Activated naive CD4-positive, alpha-beta T cell treated with anti-CD3 and anti-CD28 coated beads for 36 hours (primary cell): ENCODE measurements around the gene UXT. TPM values are rescaled to one million over a fixed set of nuclear protein-coding genes. Genes with fewer than 3 reads are reported as not detected.

Source experiments
- CTCF ChIA-PET: fragments of 350-600 bp; sonication (Branson Sonifier 250); formaldehyde crosslinking; loops from one replicate; lab custom pipeline; 2021; ENCODE audit warnings: antibody characterized with exemption; lab: Charles Lee
- DNase-seq: peaks from one replicate; pipeline ENCODE4 v3.0.0-alpha.2; 2020
- H3K27ac Mint-ChIP-seq: one replicate; pipeline ENCODE4 v1.8.0; 2021; ENCODE audit warnings: mild to moderate bottlenecking, mixed read lengths
- H3K27me3 Mint-ChIP-seq: one replicate; pipeline ENCODE4 v1.8.0; 2021; ENCODE audit warnings: low read depth, mixed read lengths
- H3K36me3 Mint-ChIP-seq: one replicate; pipeline ENCODE4 v1.8.0; 2021; ENCODE audit warnings: low read depth, mixed read lengths
- H3K4me1 Mint-ChIP-seq: one replicate; pipeline ENCODE4 v1.8.0; 2021; ENCODE audit warnings: low read depth, mixed read lengths
- H3K4me3 Mint-ChIP-seq: one replicate; pipeline ENCODE4 v1.8.0; 2021; ENCODE audit warnings: mild to moderate bottlenecking, moderate library complexity, mixed read lengths
- H3K9me3 Mint-ChIP-seq: one replicate; pipeline ENCODE4 v1.8.0; 2021; ENCODE audit warnings: mixed read lengths
- intact Hi-C: fragments of 100-400 bp; cut with micrococcal nuclease; formaldehyde crosslinking; loops from one replicate; pipeline ENCODE4 v1.15.1; 2023
- total RNA-seq, 2 experiments: library from RNA; stranded (reverse); gene quantifications; one replicate each; pipeline ENCODE4 v1.2.3, GENCODE V29; 2021

Gene UXT
- total RNA-seq, 2 experiments from 2014 or later = 192 to 198 TPM

DNA sequence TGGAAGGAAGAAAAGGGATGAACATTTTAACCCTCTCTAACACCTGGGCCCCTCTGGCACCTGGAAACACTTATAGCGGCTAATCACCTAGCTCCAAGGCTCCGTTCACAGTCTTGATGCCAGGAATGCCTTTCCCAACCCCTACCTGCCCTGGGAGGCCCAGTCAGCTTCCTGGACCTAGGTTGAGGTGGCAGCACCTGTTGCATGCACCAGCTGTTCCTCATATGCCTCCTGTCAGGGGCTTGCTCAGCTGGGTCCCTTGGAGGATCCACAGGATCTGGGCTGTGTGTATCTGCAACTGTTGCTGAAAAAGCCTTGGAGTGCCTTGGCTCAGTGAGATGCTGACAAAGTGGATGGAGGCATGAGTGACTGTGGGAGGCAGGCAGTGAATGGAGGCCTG, 33.6 kb downstream of the UXT start:
- Mint-ChIP-seq H3K27me3 (no peaks in the 10 kb centered on the region), H3K27ac (no peak overlapping the region), H3K4me1 (peaks cover 29% of the 10 kb centered on the region), H3K9me3 (no peaks in the 10 kb centered on the region), H3K36me3 (no peaks in the 10 kb centered on the region), H3K4me3 (no peak overlapping the region)
- DNase-seq = no peak
- intact Hi-C loops = no loop called here
- CTCF ChIA-PET = no interaction called here

DNA sequence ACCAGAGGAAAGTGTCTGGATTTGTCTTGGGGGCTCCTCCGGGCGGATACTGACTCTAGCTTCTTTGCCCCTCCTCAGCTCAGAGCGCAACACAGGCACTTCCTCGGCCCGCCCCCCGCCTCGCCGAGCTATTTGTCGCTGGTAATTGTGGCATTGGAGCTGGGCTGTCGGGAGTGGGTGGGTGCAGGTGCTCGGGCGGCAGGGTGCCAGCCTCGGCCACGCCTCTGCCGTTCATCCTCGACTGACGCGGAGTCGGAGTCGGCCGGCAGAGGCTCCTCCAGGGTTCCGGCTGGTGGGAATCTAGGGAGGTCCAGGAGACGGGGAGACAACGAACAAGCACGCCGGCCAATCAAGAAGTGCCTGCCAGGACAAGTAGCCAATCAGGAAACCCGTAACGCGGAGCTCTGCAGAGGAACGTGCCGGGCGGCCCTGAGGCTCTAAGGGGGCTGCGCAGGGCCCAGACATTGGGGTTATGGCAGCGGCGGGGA, 35.4 kb downstream of the UXT start:
- H3K27me3 Mint-ChIP-seq = no peaks in the 10 kb centered on the region
- intact Hi-C loops = no loop called here
- H3K36me3 Mint-ChIP-seq = no peaks in the 10 kb centered on the region
- no peaks in the 10 kb centered on the region for H3K9me3 Mint-ChIP-seq
- H3K27ac Mint-ChIP-seq = no peak overlapping the region
- CTCF ChIA-PET = interaction anchor here (0.8 kb wide), 1 partner anchor 128 kb away, joined by 4 read pairs; no protein-coding TSS in a partner anchor
- peaks cover 22% of the 10 kb centered on the region for H3K4me1 Mint-ChIP-seq
- peak overlapping the region; percentile 79 for H3K4me3 Mint-ChIP-seq
- DNase-seq = peak; percentile 47

DNA sequence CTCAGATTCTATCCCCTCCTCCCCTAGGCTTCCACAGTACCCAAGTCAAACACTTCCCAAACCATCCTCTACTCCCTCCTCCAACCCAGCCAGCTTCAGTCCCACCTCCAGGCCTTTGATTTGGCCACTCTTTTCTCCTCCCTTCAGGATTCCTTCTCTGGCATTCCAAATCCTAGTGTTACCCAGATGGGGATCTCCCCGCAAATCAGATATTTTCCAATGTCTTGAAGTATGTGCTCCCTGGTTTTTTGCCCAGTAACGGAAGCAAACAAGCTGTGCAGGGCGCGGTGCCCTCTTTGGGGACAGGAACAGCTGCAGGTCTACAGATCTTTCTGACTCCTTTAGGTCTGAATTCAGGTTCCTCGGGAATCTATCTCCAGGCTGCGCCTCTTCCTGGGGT, 37.1 kb downstream of the UXT start:
- no peak overlapping the region for H3K27ac Mint-ChIP-seq
- H3K4me3 Mint-ChIP-seq = no peak overlapping the region
- no peaks in the 10 kb centered on the region for H3K9me3 Mint-ChIP-seq
- CTCF ChIA-PET = no interaction called here
- no peaks in the 10 kb centered on the region for H3K36me3 Mint-ChIP-seq
- H3K27me3 Mint-ChIP-seq = no peaks in the 10 kb centered on the region
- intact Hi-C loops = no loop called here
- peaks cover 16% of the 10 kb centered on the region for H3K4me1 Mint-ChIP-seq
- DNase-seq = no peak

DNA sequence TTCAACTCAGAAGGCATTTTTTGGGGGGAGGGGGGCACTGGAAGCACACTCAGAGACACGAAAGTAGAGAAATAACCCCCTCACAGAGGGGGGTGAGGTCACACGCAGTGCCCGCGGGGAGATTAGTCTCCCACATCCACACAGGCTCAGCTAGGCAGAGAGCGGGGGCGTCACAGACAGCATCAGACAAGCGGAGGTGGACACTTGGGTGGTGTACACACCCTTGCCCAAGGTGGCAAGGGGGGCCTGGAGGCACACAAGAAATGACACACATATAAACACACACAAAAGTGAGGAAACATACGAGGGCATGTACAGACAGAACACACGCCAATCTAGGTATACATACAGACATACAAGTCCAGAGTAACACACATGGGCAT, 38.7 kb downstream of the UXT start:
- intact Hi-C loops = loop anchor here (1.0 kb wide), 1 partner anchor 9 kb away; the partner anchor contains the start of gene CFP
- no peaks in the 10 kb centered on the region for H3K27me3 Mint-ChIP-seq
- H3K4me1 Mint-ChIP-seq = peaks cover 16% of the 10 kb centered on the region
- H3K9me3 Mint-ChIP-seq = no peaks in the 10 kb centered on the region
- no peak overlapping the region for H3K27ac Mint-ChIP-seq
- CTCF ChIA-PET = no interaction called here
- H3K36me3 Mint-ChIP-seq = no peaks in the 10 kb centered on the region
- peak overlapping the region; percentile 54 for H3K4me3 Mint-ChIP-seq
- no peak for DNase-seq

DNA sequence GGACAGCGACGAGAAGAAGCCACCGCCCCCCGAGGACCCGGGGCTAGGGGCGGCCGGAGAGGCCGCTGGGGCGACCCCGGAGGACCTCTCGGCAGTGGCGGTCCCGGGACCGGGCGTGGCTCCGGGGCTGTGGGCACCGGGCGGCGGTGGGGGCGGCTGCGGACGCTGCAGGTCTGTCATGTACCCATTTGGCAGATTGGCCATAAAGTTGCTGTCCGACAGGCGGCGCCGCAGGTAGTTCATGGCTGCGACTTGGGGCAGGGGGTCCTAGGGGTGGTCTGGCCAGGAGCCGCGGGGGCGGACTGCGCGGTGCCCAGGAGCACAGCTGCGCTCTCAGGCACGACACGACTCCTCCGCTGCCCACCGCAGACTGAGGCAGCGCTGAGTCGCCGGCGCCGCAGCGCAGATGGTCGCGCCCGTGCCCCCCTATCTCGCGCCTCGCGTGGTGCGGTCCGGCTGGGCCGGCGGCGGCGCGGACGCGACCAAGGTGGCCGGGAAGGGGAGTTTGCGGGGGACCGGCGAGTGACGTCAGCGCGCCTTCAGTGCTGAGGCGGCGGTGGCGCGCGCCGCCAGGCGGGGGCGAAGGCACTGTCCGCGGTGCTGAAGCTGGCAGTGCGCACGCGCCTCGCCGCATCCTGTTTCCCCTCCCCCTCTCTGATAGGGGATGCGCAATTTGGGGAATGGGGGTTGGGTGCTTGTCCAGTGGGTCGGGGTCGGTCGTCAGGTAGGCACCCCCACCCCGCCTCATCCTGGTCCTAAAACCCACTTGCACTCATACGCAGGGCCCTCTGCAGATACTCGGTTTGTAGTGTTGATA, 39.3 kb downstream of the UXT start, which contains the start of gene SYN1:
Gene SYN1, minus strand, starts transcription at position 372 of the 817 bp plus-strand sequence. Its CDS starts 129 bp downstream, at position 243.
- H3K36me3 Mint-ChIP-seq = no peaks in the 10 kb centered on the region
- CTCF ChIA-PET = no interaction called here
- H3K27me3 Mint-ChIP-seq = no peaks in the 10 kb centered on the region
- H3K9me3 Mint-ChIP-seq = no peaks in the 10 kb centered on the region
- intact Hi-C loops = loop anchor here (1.0 kb wide), 1 partner anchor 10 kb away; the partner anchor contains the start of gene CFP
- peak within 1 kb of the TSS; percentile 58 for H3K4me3 Mint-ChIP-seq
- H3K27ac Mint-ChIP-seq = no peak within 1 kb of the TSS
- H3K4me1 Mint-ChIP-seq = peaks cover 16% of the 10 kb centered on the region
- peak; percentile 79 for DNase-seq

DNA sequence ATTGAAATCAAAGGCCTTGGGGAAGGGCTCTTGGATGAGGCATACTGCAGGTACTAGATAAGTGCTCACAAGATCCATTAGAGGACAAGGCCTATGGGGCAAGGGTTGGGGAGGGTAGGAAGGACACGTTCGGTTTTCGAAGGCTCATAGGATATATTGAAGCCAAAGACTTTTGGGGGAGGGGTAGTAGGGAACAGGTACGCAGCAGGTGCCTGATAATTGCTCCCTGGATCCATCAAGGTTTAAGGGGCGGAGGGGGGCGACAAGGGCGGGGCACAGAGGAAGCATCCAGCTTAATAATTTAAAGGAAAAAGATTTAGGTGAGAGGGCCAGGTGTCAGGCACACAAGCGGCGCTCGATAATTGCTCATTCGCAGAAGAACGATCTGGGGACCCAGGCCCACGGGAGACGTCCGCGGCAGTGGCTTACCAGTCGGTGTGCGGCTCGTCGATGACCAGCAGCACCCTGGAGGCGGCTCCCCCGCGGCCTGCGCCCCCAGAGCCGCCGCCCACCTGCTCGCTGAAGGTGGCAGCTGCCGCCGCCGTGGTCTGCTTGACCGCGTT, 40.0 kb downstream of the UXT start:
- H3K4me3 Mint-ChIP-seq = peak overlapping the region; percentile 58
- H3K27ac Mint-ChIP-seq = no peak overlapping the region
- CTCF ChIA-PET = no interaction called here
- H3K9me3 Mint-ChIP-seq = no peaks in the 10 kb centered on the region
- no peaks in the 10 kb centered on the region for H3K36me3 Mint-ChIP-seq
- intact Hi-C loops = no loop called here
- H3K27me3 Mint-ChIP-seq = no peaks in the 10 kb centered on the region
- DNase-seq = no peak
- H3K4me1 Mint-ChIP-seq = peaks cover 13% of the 10 kb centered on the region

DNA sequence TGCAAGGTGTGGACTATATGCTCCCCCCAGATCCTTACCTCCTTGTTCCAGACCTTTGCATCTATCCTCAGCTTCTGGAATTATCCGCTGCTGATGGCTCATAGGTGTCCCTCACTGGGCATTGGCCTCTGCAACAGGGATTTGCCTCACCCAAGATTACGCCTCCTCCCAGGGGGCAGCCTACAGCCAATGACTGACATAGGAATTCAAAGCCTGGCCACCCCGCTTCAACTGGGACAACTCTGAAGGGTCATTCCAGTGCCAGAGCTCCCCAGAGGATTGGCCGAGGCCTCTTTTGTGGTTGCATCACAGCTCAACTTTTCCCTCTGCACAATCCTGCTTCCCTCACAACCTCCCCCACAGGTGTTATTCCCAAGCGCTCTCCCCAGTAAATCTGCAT, 44.4 kb downstream of the UXT start:
- CTCF ChIA-PET = no interaction called here
- Mint-ChIP-seq H3K9me3 (no peaks in the 10 kb centered on the region), H3K4me1 (no peaks in the 10 kb centered on the region), H3K27me3 (no peaks in the 10 kb centered on the region), H3K4me3 (no peak overlapping the region), H3K36me3 (no peaks in the 10 kb centered on the region), H3K27ac (no peak overlapping the region)
- DNase-seq = no peak
- intact Hi-C loops = no loop called here

DNA sequence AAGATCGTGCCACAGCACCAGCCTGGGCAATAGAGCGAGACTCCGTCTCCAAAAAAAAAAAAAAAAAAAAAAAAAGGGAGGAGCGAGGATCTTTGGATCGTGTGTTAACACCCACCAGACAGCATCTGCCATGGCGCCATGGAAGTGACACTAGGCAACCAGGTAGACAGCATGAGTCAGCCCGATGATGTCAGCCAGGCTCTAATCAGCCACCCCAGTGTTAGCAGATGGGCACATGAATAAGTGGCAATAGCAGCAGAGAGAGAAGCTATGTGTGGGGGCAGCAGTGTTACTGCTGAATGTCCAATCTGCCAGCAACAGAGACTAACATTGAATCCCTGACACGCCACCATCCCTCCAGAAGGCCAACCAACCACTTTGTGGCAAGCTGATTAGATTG, 45.9 kb downstream of the UXT start:
- Mint-ChIP-seq H3K4me3 (no peak overlapping the region), H3K4me1 (peaks cover 4% of the 10 kb centered on the region), H3K27ac (no peak overlapping the region), H3K36me3 (no peaks in the 10 kb centered on the region), H3K27me3 (no peaks in the 10 kb centered on the region), H3K9me3 (no peaks in the 10 kb centered on the region)
- DNase-seq = no peak
- intact Hi-C loops = no loop called here
- CTCF ChIA-PET = no interaction called here

DNA sequence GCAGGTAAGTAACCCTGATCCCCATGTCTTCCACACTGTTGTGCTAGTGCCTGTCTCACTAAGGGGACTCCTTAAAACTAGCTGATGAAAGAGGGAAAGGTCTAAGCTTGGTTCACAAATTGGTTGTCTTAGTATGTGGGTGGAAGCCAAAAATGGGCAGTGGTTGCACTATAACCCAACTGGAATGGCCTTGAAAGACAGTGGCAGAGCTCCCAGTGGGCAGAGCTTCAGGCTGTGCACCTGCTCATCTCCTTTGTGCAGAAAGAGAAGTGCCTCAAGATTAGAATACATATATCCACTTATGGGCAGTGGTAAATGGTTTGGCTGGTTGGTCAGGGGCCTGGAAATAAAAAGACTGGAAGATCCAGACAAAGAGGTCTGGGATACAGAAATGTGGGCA, 46.6 kb downstream of the UXT start:
- CTCF ChIA-PET = no interaction called here
- Mint-ChIP-seq H3K4me3 (no peak overlapping the region), H3K9me3 (no peaks in the 10 kb centered on the region), H3K4me1 (peaks cover 6% of the 10 kb centered on the region), H3K27ac (no peak overlapping the region), H3K27me3 (no peaks in the 10 kb centered on the region), H3K36me3 (no peaks in the 10 kb centered on the region)
- no peak for DNase-seq
- intact Hi-C loops = no loop called here

DNA sequence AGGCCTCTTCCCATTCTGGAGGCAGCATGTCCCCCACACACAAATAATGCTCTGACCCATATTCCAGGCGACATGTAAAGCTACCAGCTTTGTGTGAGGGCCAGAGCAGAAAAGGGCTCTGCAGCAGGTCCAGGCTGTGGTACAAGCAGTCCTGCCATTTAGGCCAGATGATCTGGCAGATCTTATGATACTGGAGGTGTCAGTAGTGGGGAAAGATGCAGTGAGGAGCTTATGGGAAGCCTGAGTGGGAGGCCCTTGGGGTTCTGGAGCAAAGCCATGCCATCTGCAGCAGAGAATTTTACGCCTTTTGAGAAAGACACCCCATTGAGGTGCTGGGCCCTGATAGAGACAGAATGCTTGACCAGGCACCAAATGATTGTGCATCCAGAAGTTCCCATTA, 47.1 kb downstream of the UXT start:
- no peak overlapping the region for H3K27ac Mint-ChIP-seq
- DNase-seq = no peak
- no peak overlapping the region for H3K4me3 Mint-ChIP-seq
- no peaks in the 10 kb centered on the region for H3K36me3 Mint-ChIP-seq
- peaks cover 6% of the 10 kb centered on the region for H3K4me1 Mint-ChIP-seq
- CTCF ChIA-PET = no interaction called here
- H3K9me3 Mint-ChIP-seq = no peaks in the 10 kb centered on the region
- intact Hi-C loops = no loop called here
- H3K27me3 Mint-ChIP-seq = no peaks in the 10 kb centered on the region

DNA sequence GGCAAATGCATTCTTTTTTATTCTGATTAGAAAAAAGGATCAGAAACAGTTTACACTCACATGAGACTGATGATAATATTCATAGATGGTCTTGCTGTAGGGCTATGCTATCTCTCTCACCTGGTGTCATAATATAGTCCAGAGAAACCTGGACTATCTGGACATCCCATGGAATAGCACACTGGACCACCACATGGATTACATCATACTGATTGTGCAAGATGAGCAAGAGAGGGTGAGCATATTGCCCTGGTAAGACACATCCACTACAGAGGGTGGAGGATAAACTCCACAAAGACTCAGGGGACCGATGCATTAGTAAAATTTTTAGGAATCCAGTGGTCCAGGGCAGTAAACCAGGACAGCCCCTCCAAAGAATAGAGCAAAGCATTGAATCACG, 47.5 kb downstream of the UXT start:
- H3K9me3 Mint-ChIP-seq = no peaks in the 10 kb centered on the region

DNA sequence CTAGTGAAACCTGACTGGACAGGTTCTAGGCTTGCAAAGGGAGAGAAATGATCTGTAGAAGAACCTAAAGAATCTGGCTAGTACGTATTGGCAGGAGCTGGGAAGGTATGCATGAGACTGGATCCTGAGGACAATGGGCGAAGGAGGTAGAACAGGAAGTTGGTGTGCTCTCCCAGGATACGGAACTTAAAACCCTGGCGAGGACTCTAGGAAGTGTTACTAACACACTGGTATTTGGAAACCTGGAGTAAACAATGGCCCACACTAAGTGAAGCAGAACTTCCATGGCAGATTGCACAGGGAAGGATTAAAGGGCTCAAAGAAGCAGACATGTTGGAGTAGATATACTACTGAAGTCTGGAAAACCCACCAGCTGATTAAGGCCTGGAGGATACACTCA, 48.5 kb downstream of the UXT start:
- H3K9me3 Mint-ChIP-seq = no peaks in the 10 kb centered on the region
- H3K27me3 Mint-ChIP-seq = no peaks in the 10 kb centered on the region
- DNase-seq = no peak
- peaks cover 6% of the 10 kb centered on the region for H3K4me1 Mint-ChIP-seq
- CTCF ChIA-PET = no interaction called here
- intact Hi-C loops = no loop called here
- H3K36me3 Mint-ChIP-seq = no peaks in the 10 kb centered on the region
- H3K27ac Mint-ChIP-seq = no peak overlapping the region
- no peak overlapping the region for H3K4me3 Mint-ChIP-seq

More for the DNA sequence above, 47.5 kb downstream of the UXT start:
- Mint-ChIP-seq H3K27me3 (no peaks in the 10 kb centered on the region), H3K4me1 (peaks cover 6% of the 10 kb centered on the region), H3K27ac (no peak overlapping the region), H3K4me3 (no peak overlapping the region), H3K36me3 (no peaks in the 10 kb centered on the region)
- CTCF ChIA-PET = no interaction called here
- no peak for DNase-seq
- intact Hi-C loops = no loop called here
